ENCODE data around the gene APPL2. TPM values are rescaled to one million over a fixed set of nuclear protein-coding genes. Genes with fewer than 3 reads are reported as not detected.

APPL2 gene
- total and polyA plus RNA-seq, 2 of the 13 experiments (the other 11 are each of a cell fraction or from before 2014, with no cell fraction given): 9.9 to 11.1 TPM

- TF ChIP-seq ZFP91 (CRISPR knock-in tag; IDR thresholded peaks at IDR 0.05; ENCODE audit: borderline replicate concordance) (0 out of 2 replicates have a peak, but pooled peaks have one; percentile 33), AKAP8 (CRISPR knock-in tag; IDR thresholded peaks at IDR 0.05) (no peak), DMAP1 (CRISPR knock-in tag; IDR thresholded peaks at IDR 0.05) (no peak), XRCC5 (optimal IDR thresholded peaks at IDR 0.05; ENCODE audit: low read length) (peak; percentile 27), RBM39 (IDR thresholded peaks at IDR 0.05; ENCODE audit: low read depth, low read length, poor library complexity, severe bottlenecking) (no peak), ZNF710 (CRISPR knock-in tag; IDR thresholded peaks at IDR 0.05; ENCODE audit: borderline replicate concordance) (no peak), CC2D1A (CRISPR knock-in tag; IDR thresholded peaks at IDR 0.05) (no peak), ZNF574 (CRISPR knock-in tag; IDR thresholded peaks at IDR 0.05) (peak; percentile 11; the same call in 1 of the 2 replicates), ZNF652 (CRISPR knock-in tag; IDR thresholded peaks at IDR 0.05; ENCODE audit: borderline replicate concordance, low read depth) (peak; percentile 81; the same call in 1 of the 2 replicates)
Measured at GRCh38 chr12:105198961-105199360, 37.0 kb downstream of the APPL2 start (continued).
